Measurements from ENCODE around the gene HSPB7. TPM values are rescaled to one million over a fixed set of nuclear protein-coding genes. Genes with fewer than 3 reads are reported as not detected.

Gene HSPB7
- total RNA-seq, 1 experiment from 2014 or later: not detected

DNA sequence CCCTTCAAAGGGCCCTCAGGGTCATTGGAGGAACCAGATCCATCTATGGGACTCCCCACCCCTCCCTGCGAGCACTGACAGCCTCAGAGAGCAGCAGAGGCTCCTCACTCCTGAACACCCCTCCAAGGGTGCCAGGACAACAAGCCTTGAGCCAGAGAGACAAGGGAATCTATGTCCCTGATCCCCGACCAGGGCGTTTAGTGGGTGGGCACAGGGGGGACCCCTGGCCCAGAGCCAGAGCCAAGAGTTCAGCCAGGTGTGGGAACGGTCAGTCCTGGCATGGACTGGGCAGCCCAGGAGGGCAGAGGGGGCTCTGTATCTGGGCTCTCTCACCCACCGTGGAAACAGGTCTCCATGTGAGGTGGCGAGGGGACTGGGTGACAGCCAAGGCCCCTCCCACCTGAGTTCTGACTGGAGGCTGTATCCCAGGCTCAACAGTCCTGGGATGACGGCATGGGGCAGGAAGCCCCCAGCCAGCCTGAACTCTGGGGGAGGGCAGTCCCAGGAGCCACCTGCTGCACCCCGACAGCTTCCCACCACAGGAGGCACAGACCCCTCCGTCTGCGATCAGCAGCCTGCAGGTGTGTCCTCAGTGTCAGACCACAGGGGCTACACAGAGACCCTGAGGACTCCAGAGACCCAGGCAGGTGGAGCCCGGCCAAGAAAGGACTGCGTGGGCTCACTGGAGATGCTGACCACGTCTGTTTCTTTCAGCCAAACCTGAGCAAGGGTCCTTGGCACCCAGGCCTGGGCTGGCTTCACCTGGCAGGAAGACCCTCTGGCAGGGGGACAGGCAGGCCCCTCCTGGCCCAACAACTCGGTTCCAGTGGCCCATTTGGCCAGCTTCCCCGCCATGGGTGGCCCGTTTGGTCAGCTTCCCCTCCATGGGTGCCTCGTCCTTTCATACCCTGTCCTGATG lies 25.0 kb downstream of the HSPB7 start:
- WGBS (ENCODE audit: extremely low coverage, insufficient read length, low lambda C conversion rate): no CpG with 5 or more reads among the region's 17 CpGs
- Mint-ChIP-seq H3K36me3 (ENCODE audit: insufficient read depth in 1 of 3, low read depth in 3 of 3) (no peaks in the 10 kb centered on the region), H3K4me1 (no peaks in the 10 kb centered on the region), H3K9me3 (no peaks in the 10 kb centered on the region), H3K4me3 (no peak overlapping the region), H3K27ac (peak overlapping the region in 1 of 3 experiments; percentile 91; a peak in 1 of 7 replicates), H3K27me3 (ENCODE audit: low read depth) (peaks cover 10% of the 10 kb centered on the region)
- Histone ChIP-seq H4K20me1 (ENCODE audit: control insufficient read depth, insufficient read depth, insufficient read length) (no peaks in the 10 kb centered on the region), H4K5ac (ENCODE audit: insufficient read length, low read depth, low read length) (no peak overlapping the region), H2BK15ac (ENCODE audit: low read depth, low read length) (no peak overlapping the region), H3K14ac (ENCODE audit: insufficient read depth, low read length) (no peak overlapping the region; the same call in 1 of the 2 replicates), H4K8ac (replicated peaks; ENCODE audit: insufficient read length, low read depth, low read length) (no peak overlapping the region), H3K4ac (ENCODE audit: low read depth, low read length) (no peak overlapping the region), H3K9ac (ENCODE audit: extremely low read depth, insufficient read length, low read length) (no peak overlapping the region), H3K9me3 (ENCODE audit: control insufficient read depth, low read depth, low read length) (no peaks in the 10 kb centered on the region), H2AK5ac (ENCODE audit: insufficient read length, low read length) (no peak overlapping the region), H2BK120ac (ENCODE audit: low read depth, low read length, poor library complexity, severe bottlenecking) (no peak overlapping the region), H3K4me2 (ENCODE audit: insufficient read depth, insufficient read length, low read length) (no peak overlapping the region), H2BK20ac (ENCODE audit: low read depth, low read length, poor library complexity, severe bottlenecking) (no peak overlapping the region), H2AFZ (ENCODE audit: low read length) (no peak overlapping the region), H3K79me2 (ENCODE audit: insufficient read depth, low read length) (no peaks in the 10 kb centered on the region), H2BK5ac (ENCODE audit: insufficient read length, low read length) (no peak overlapping the region), H3K27ac (ENCODE audit: insufficient read length, low read depth, low read length) (no peak overlapping the region), H2BK12ac (ENCODE audit: insufficient read length, low read depth, low read length) (no peak overlapping the region), H3K79me1 (ENCODE audit: insufficient read depth, low read depth, low read length, poor library complexity, severe bottlenecking) (no peaks in the 10 kb centered on the region), H4K91ac (ENCODE audit: insufficient read length, low read depth, low read length) (no peak overlapping the region), H3K27me3 (ENCODE audit: insufficient read depth, low read length) (no peaks in the 10 kb centered on the region), H3T11ph (ENCODE audit: low read length) (no peak overlapping the region), H3K18ac (ENCODE audit: insufficient read length, low read depth, low read length) (no peak overlapping the region), H3K56ac (ENCODE audit: insufficient read length, low read depth, low read length) (no peak overlapping the region), H3K23me2 (ENCODE audit: insufficient read length, low read depth, low read length, poor library complexity, severe bottlenecking) (no peaks in the 10 kb centered on the region), H3K4me1 (ENCODE audit: insufficient read depth, low read length) (no peaks in the 10 kb centered on the region), H3K23ac (ENCODE audit: insufficient read length, low read depth, low read length) (no peak overlapping the region)
- no peak for DNase-seq
- TF ChIP-seq, protein P1, sequence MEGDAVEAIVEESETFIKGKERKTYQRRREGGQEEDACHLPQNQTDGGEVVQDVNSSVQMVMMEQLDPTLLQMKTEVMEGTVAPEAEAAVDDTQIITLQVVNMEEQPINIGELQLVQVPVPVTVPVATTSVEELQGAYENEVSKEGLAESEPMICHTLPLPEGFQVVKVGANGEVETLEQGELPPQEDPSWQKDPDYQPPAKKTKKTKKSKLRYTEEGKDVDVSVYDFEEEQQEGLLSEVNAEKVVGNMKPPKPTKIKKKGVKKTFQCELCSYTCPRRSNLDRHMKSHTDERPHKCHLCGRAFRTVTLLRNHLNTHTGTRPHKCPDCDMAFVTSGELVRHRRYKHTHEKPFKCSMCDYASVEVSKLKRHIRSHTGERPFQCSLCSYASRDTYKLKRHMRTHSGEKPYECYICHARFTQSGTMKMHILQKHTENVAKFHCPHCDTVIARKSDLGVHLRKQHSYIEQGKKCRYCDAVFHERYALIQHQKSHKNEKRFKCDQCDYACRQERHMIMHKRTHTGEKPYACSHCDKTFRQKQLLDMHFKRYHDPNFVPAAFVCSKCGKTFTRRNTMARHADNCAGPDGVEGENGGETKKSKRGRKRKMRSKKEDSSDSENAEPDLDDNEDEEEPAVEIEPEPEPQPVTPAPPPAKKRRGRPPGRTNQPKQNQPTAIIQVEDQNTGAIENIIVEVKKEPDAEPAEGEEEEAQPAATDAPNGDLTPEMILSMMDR (conservative IDR thresholded peaks at IDR 0.05): no peak
